T-helper 22 cell (primary cell): ENCODE results near the gene HCFC2.
A peak's percentile ranks its signal among the peaks of the same experiment; 100 is the strongest.
"Not testable (repeated sequence)": the region's sequence is repeated elsewhere in the genome, so short reads cannot be mapped to it uniquely, and the experiment has no call there.

Experiments used
- DNase-seq: peaks from one replicate; pipeline ENCODE4 v3.0.0-alpha.2; 2020; ENCODE audit warnings: low read depth

HCFC2 gene

DNA sequence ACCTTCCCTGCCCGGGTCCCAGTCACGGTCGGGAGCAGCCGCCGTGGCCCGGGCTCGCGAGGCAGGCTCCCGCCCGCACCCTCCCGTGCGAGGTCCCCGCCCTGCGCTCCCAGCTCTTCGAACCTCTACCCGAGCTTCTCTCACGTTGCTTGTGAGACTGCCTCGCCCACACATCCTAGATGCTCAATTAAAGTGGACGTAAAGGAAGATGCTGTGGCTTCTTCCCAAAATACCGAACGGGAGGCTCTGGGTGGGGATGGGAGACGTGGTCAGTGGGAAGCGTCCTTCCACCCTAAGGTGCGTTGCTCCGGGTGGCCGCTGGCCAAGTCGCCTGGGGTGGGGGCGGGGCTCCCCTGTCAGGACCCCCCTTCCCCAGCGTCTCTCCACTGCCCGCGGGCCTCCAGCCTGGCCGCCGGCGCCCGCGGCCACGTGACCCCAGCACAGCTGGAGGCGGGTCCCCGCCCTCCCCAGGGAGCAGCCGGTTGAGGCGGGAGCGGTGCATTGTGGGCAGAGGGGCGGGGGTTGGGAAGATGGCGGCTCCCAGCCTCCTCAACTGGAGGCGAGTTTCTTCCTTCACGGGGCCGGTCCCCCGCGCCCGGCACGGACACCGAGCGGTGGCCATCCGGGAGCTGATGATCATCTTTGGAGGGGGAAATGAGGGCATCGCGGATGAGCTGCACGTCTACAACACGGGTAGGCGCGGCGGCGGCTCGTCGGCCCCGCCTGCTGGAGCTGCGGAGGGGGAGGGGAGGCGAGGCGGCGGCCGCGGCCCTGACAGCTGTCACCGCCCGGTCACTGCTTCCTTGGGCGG is at the start of gene HCFC2:
Gene HCFC2, plus strand, starts transcription at position 501 of the 811 bp plus-strand sequence. Its CDS starts 30 bp downstream, at position 531.
- DNase-seq = peak; percentile 84

DNA sequence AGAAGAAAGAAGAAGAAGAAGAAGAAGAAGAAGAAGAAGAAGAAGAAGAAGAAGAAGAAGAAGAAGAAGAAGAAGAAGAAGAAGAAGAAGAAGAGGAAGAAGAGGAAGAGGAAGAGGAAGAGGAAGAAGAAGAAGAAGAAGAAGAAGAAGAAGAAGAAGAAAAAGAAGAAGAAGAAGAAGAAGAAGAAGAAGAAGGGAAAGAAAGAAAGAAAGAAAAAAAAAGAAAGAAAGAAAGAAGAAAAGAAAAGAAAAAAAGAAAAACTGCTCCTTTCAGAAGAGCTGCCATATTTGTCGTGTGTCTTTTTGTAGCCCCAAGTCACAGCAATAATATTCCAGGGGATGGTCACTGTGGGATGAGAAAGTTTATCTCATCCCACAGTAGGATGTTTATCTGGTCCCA is 42.5 kb upstream of the HCFC2 start:
- not testable (repeated sequence) for DNase-seq

DNA sequence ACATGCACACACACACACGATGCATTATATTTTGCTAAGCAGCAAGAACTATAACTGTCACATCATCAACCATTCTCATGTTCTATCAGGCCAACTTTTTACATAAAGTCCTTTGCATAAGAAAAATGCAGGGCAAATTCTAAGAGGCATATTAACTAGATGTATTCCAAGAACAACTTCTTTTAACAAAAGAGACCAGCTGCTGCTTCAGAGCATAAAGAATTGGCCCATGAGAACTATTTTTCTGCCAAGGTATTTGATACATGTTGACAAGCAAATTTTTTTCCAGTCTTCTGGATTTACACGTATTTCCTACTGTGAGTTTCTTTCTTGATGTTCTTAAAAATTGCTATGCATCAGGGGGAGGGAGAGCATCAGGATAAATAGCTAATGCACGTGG is 41.5 kb upstream of the HCFC2 start:
- no peak for DNase-seq

DNA sequence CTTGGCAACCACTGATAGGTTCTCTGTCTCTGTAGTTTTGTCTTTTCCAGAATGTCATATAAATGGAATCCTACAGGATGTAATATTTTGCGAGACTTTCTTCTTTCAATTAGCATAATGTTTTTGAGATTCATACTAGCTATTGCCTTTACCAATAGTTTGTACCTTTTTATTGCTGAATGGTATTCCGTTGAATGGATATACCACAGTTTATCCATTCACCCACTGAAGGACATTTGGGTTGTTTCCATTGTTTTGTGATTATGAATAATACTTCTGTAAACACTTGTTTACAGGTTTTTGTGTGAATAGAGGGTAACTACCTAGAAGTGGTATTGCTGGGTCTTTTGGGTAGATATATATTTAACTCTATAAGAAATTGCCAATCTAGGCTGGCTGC is 40.6 kb upstream of the HCFC2 start:
- DNase-seq = no peak

DNA sequence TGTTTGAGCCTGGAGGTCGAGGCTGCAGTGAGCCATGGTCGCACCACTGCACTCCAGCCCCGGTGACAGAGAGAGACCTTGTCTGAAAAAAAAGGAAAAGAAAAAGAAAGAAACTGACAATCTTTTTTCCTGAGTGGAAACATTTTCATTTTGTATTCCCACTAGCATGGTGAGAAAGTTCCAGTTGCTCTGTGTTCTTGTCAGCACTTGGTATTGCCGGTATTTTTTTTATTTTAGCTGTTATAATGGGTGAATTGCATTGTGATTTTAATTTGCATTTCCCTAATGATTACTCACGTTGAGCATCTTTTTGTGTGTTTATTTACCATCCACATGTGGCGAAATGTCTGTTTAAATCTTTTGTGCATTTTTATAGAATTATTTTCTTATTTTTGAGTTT is 40.0 kb upstream of the HCFC2 start:
- DNase-seq = no peak

DNA sequence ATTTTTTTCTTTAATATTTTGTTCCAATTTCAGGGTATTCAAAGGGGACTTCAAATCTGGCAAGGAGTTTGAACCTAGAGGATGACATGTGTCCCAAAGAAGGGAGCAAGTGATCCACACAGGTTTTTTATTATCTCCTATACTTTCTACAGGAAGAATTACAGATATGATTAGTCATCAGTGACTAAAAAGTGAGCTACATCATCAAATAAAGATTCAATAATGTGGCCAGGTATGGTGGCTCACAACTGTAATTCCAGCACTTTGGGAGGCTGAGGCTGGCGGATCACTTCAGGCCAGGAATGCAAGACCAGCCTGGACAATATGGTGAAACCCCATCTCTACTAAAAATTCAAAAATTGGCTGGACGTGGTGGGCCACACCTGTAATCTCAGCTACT is 38.6 kb upstream of the HCFC2 start:
- no peak for DNase-seq

DNA sequence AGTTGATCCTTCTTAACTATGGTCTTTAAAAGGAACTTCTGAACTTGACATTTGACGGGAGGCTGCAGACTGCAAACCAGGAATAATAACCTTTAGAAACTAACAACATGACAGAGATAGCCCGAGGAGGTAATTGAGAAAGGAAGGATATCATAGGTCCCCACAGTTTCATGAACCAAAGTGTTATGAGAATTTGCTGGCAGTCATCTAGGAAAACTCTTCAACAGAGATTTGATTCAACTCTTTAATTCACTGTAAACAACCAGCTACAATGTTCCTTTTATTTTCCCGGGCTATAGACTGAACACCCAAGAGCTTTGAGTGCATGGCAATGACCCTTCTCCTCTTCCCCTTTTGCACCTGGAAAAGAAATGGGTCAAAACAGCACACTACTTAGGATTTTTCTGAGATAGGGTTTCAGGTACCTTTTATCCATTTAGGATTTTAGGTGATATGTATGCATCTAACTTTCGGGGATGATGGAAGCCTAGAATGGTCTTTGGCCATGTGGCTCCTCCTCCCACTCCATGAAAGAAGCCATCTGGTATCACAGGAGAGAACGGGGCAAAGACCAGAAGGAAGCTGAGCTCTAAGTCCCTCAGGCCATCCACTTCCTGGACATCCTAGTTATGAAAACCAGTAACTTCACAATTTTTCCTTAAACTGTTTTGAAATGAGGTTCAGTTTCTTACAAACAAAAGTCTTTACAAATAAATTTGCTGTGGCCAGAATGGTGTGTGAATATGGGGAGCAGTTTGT is 37.3 kb upstream of the HCFC2 start:
- DNase-seq = no peak

DNA sequence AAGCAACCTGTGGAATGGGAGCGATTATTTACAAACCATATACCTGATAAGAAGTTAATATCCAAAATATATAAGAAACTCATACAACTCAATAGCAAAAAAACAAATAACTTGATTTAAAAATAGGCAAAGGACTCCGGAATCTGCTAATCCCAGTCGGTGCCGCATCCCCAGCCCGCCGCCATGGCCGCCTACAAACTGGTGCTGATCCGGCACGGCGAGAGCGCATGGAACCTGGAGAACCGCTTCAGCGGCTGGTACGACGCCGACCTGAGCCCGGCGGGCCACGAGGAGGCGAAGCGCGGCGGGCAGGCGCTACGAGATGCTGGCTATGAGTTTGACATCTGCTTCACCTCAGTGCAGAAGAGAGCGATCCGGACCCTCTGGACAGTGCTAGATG is 33.7 kb upstream of the HCFC2 start:
- DNase-seq = not testable (repeated sequence)

DNA sequence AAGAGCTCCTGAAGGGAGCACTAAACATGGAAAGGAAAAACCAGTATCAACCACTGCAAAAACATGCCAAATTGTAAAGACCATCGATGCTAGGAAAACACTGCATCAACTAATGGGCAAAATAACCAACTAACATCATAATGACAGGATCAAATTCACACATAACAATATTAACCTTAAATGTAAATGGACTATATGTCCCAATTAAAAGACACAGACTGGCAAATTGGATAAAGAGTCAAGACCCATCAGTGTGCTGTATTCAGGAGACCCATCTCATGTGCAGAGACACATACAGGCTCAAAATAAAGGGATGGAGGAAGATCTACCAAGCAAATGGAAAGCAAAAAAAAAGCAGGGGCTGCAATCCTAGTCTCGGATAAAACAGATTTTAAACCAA is 28.2 kb upstream of the HCFC2 start:
- not testable (repeated sequence) for DNase-seq

DNA sequence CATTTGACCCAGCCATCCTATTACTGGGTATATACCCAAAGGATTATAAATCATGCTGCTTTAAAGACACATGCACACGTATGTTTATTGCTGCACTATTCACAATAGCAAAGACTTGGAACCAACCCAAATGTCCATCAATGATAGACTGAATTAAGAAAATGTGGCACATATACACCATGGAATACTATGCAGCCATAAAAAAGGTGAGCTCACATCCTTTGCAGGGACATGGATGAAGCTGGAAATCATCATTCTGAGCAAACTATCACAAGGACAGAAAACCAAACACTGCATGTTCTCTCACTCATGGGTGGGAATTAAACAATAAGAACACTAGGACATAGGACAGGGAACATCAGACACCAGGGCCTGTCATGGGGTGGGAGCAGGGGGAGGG is 24.6 kb upstream of the HCFC2 start:
- not testable (repeated sequence) for DNase-seq

DNA sequence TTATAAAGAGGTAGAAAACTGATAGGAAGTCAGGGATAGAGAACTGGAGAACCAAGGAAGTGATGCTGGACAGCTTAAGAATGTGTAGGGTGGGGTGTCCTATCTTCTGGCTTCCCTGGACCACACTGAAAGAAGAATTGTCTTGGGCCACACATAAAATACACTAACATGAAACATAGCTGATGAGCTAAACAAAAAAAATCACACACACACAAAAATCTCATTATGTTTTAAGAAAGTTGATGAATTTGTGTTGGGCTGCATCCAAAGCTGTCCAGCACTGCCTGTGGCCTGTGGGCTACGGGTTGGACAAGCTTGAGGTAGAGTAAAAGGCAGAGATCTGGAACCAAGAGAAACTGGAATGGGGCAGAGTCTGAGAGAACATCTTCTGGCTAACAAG is 21.8 kb upstream of the HCFC2 start:
- DNase-seq = no peak

DNA sequence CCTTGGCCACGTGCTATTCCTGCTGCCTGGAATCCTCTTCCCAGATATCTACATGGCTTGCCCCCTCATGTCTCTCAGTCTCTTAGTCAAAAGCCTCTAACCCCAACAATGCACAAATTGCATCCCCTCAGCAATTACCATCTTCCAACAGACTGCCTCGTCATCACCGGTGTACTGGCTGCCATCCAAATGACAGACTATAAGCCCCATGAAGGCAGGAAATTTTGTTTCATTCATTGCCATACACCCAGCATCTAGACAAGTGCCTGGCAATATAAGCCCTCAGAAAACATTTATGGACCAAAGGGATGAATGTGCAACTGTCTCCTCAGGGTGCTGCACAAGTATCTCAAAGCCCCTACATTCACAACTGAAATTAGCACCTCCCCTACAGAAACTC is 20.2 kb upstream of the HCFC2 start:
- DNase-seq = no peak

DNA sequence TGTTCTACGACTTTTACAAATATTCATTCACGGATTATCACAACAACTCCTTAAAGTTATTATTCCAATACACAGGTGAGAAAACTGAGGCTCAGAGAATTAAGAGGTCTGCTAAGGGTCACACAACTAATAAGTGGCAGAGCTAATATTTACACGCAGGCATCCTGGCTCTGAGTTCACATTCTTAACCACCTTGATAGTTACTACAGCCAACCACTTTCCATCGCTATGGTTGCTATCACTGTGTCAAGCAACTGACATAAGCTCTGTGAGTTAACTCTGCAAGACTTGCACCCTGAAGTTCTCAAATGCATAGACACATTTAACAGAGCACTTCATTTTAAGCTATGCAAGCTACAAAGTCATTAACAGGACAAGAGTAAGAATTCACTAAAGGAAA is 18.0 kb upstream of the HCFC2 start:
- no peak for DNase-seq

DNA sequence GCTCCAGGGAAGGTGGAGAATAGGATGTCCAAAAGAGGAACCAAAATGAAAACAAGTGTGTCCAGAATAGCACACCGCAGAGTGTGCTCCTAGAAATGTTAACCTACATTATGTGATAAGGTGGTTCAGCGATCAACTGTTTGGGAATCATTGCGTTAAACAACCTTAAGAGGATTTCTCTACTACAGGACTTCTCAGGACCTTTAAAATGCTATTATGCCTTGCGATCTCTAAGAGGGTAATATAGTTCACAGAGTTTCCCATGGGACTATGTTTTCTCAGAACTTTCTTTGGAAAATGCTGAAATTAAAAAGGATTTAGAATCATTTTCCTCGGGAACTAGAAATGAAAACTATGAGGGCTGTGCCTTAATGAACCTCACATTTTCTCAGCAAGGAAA is 16.2 kb upstream of the HCFC2 start:
- no peak for DNase-seq

DNA sequence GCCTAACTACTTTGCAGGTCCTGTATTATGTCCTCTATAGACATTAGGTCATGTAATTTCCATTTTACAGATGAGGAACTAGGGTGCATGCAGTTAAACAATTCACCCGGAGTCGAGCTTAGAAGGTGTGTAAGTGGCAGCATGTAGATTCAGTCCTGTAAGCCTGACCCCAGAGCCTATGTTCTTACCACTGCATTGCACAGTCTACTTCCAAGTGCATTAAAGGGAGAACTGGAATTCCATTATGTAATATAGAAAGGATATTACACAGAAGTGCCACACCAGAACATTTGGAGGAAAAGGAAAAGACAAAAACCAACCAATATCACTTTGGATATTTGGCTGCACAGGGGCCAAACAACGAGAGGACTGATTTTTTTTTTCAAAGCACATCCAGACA is 15.5 kb upstream of the HCFC2 start:
- DNase-seq = no peak

DNA sequence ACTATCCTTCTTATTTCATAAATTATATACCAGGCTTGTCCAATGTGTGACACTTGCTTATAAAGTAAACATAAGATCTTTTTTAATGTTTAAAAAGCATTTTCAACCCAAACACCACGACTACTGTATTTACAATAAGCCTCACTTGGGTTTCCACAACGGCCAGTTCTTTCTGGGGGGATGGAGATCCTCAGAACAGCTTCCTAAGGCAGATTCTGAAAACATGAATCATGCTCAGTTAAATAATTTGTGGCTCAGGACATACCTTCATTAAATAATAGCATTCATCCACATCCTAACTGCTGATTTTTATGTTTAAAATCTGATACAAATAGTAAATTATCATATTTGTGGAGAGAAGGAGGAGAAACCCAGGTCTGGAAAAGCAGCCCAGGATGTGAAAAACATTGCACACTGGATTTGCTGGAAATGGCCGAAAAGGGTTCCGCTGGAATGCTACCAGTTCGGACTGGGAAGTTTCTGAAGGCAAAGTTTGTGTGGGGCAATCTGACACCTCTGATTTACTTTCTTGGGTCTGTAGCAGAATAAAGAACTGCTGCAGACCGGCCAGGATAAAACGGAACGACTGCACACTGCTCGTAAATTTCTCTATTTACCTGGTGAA is 14.9 kb upstream of the HCFC2 start:
- DNase-seq = no peak

DNA sequence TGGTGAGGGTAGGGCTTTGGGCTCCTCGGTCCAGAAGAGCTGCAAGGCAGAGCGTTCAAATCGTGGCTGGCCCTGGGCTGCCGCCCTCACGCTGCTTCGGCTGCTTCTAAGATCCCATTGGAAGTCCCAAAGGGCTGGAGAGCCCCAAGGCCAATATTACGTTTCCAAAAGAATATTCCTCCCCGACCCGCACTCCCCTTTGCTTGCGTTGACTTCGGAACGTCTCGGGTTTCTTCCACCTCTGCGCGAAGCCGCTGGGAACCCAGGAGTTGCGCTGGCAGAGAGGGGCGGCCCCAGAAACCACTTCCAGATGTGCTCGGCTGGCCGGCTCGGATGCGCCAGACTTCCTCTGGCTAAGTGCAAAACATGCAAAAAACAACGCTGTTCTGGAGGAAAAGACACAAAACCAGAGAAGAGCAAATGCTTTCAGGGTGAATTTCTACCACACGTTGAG is 14.4 kb upstream of the HCFC2 start, which contains the start of gene GLT8D2:
Gene GLT8D2, minus strand, starts transcription at position 285 of the 454 bp plus-strand sequence. CDS start 30,539 bp downstream, outside the sequence.
- no peak for DNase-seq

DNA sequence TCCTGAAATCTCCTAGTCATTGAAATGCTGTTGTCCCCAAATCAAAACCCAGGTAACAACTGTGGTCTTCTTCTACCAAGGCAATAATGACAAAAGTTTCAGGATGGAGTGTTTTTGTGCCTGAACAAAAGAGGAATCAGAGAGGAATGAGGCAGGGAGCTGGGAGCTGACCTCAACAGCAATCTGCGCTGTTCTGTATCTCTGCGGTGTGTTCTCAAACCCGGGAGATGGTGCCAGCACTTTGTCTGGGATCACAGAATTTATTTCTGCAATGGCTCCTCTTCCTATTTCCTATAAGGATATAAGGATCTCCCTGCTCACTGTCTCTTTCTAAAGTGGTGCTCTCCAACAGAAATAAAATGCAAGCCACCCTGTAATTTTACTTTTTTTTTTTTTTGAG is 13.9 kb upstream of the HCFC2 start:
- no peak for DNase-seq

DNA sequence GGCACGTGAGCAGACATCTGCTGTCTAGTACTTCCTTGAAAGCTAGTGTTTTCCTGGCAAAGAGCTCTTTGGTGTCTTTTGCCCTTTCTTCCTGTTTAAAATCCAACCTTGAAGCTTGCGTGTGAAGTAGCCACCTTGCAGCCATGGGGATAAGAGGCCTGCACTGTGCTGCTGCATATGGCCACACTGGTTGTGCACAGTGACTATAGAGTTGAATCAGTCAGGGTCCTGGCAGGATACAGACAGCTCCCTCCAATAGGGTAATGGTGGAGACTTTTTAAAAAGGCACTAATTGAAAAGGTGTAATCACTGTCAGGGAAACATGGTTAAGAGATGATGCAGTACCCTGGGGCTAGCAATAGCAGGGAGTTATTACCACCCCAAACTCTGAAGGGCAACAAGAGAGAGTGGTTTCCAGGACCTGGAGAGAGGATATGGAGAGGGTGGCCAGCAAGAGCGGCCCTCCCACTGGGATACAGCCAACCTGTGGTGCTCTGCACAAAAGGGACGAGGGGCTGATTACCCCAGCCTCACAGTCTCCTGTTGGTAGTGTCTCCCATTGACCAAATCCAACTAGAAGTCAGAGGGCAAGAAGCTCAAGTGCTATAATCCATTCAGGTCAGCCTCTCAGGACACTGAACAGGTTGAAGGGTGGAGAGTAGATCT is 9.5 kb upstream of the HCFC2 start:
- DNase-seq = no peak

DNA sequence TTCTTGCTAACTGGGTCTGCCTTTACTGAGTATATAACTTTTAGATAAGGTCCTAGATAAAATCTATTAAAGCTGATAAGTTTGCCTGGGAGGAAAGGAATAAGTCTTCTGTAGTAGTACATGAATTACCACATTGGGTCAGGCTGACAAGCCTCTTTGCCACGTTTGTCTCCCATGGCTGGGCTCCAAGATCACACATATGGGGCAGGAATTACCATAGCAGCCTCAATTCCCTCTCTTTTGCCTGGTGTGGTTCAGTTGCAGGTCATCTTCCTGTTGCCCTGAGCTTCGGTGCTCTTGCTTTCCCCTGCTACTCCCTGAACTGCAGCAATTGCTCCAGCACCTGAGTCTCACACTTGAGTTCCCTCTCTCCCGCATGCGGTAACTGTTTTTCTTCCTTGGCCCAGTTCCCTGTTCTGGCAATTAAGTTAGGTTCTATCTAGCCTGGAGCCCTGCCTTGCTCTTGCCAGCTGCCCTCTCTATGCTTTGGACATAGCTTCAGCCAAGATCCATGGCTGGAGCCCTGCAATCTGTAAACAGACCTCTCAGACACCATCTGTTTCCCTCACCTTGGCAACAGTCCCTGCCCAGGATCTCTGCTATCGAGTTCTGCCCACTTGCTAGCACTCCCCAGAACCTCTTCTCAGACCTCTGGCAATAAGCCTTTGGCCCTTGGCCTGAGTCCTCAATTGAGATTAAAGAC is 8.5 kb upstream of the HCFC2 start:
- DNase-seq = no peak

DNA sequence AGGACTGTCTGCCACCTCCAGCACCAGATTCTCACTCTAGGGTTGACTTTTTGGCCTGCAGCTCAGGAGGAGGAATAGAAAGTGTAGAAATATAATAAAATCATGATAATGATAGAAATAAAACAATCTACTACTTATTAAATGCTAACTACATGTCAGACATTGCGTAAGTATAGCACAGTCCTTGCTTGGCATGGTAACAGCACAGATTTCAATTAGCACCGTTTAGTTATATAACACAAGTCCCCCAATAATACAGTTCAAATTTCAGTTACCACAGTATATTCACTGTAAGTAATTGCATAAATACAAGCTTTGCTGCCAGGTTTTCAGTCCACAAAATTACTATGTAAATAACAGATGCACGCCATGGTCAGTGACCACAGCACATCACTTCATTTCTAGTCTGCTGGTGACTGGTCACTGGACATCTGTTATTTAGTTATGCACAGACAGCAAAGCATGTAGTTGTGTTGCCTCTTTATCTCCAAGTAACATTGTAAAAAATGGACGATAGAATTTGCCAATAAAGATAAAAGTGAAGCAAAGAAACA is 7.8 kb upstream of the HCFC2 start:
- DNase-seq = no peak
